Measurements from ENCODE around the gene NCK2. TPM values are rescaled to one million over a fixed set of nuclear protein-coding genes. Genes with fewer than 3 reads are reported as not detected.

NCK2 gene
- total and polyA plus RNA-seq, 2 experiments from 2014 or later, result 72.6 to 100 TPM

GRCh38 chr2:105924932-105925331 lies 180.2 kb downstream of the NCK2 start:
- no peak for TF ChIP-seq EZH2 (IDR thresholded peaks at IDR 0.05; ENCODE audit: borderline replicate concordance)
- TF ChIP-seq EZH2phosphoT487 (IDR thresholded peaks at IDR 0.05; ENCODE audit: low read depth, severe bottlenecking, unreplicated experiment), result no peak
- no peaks in the 10 kb centered on the region for H3K4me1 ChIP-seq (ENCODE audit: insufficient read depth)
- no peak overlapping the region for H3K27ac ChIP-seq
- H3K9me3 ChIP-seq (ENCODE audit: low read depth), result no peaks in the 10 kb centered on the region
- no peaks in the 10 kb centered on the region for H3K79me2 ChIP-seq
- H2AFZ ChIP-seq, result no peak overlapping the region
- no peaks in the 10 kb centered on the region for H3K36me3 ChIP-seq (replicated peaks; ENCODE audit: insufficient read depth, low read depth)
- DNase-seq (ENCODE audit: low spot score), result no peak
- H4K20me1 ChIP-seq (ENCODE audit: insufficient read depth, poor library complexity, severe bottlenecking), result no peaks in the 10 kb centered on the region
- no peak overlapping the region for H3K4me2 ChIP-seq
- H3K9me2 ChIP-seq (replicated peaks; ENCODE audit: insufficient read depth), result no peaks in the 10 kb centered on the region
- H3K27me3 ChIP-seq, result no peaks in the 10 kb centered on the region
- H3K4me3 ChIP-seq, result no peak overlapping the region
- WGBS (ENCODE audit: low lambda C conversion rate, missing lambda C conversion rate), result 83% methylated on average over 3 of the region's 3 CpGs

- DNase-seq (ENCODE audit: low spot score), result no peak
- Histone ChIP-seq H3K4me2 (no peak overlapping the region), H3K4me1 (ENCODE audit: insufficient read depth) (no peaks in the 10 kb centered on the region), H3K9me2 (replicated peaks; ENCODE audit: insufficient read depth) (no peaks in the 10 kb centered on the region), H3K9me3 (ENCODE audit: low read depth) (no peaks in the 10 kb centered on the region), H3K27me3 (no peaks in the 10 kb centered on the region), H2AFZ (no peak overlapping the region), H3K27ac (no peak overlapping the region), H3K79me2 (no peaks in the 10 kb centered on the region), H3K4me3 (no peak overlapping the region), H4K20me1 (ENCODE audit: insufficient read depth, poor library complexity, severe bottlenecking) (no peaks in the 10 kb centered on the region), H3K36me3 (replicated peaks; ENCODE audit: insufficient read depth, low read depth) (no peaks in the 10 kb centered on the region)
- no peak for TF ChIP-seq EZH2phosphoT487 (IDR thresholded peaks at IDR 0.05; ENCODE audit: low read depth, severe bottlenecking, unreplicated experiment)
- TF ChIP-seq EZH2 (IDR thresholded peaks at IDR 0.05; ENCODE audit: borderline replicate concordance), result no peak
- no peak for TF ChIP-seq CTCF (IDR thresholded peaks at IDR 0.05; ENCODE audit: poor library complexity)
- 71% methylated on average over 6 of the region's 6 CpGs for WGBS (ENCODE audit: low lambda C conversion rate, missing lambda C conversion rate)
These were observed 180.7 kb downstream of the NCK2 start for GRCh38 chr2:105925390-105925789.

GRCh38 chr2:105926960-105927678 lies 182.4 kb downstream of the NCK2 start:
- H3K27me3 ChIP-seq, result no peaks in the 10 kb centered on the region
- H3K4me3 ChIP-seq, result no peak overlapping the region
- no peak overlapping the region for H2AFZ ChIP-seq
- no peak overlapping the region for H3K27ac ChIP-seq
- H3K9me2 ChIP-seq (replicated peaks; ENCODE audit: insufficient read depth), result no peaks in the 10 kb centered on the region
- H3K9me3 ChIP-seq (ENCODE audit: low read depth), result no peaks in the 10 kb centered on the region
- no peak for TF ChIP-seq EZH2 (IDR thresholded peaks at IDR 0.05; ENCODE audit: borderline replicate concordance)
- TF ChIP-seq CTCF (IDR thresholded peaks at IDR 0.05; ENCODE audit: poor library complexity), result no peak
- no peak for TF ChIP-seq EZH2phosphoT487 (IDR thresholded peaks at IDR 0.05; ENCODE audit: low read depth, severe bottlenecking, unreplicated experiment)
- WGBS (ENCODE audit: low lambda C conversion rate, missing lambda C conversion rate), result 93% methylated on average over 3 of the region's 3 CpGs
- H3K4me1 ChIP-seq (ENCODE audit: insufficient read depth), result no peaks in the 10 kb centered on the region
- H4K20me1 ChIP-seq (ENCODE audit: insufficient read depth, poor library complexity, severe bottlenecking), result no peaks in the 10 kb centered on the region
- no peak overlapping the region for H3K4me2 ChIP-seq
- no peaks in the 10 kb centered on the region for H3K79me2 ChIP-seq
- H3K36me3 ChIP-seq (replicated peaks; ENCODE audit: insufficient read depth, low read depth), result no peaks in the 10 kb centered on the region
- DNase-seq (ENCODE audit: low spot score), result no peak

- Histone ChIP-seq H2AFZ (no peak overlapping the region), H3K9me3 (ENCODE audit: low read depth) (no peaks in the 10 kb centered on the region), H3K27me3 (no peaks in the 10 kb centered on the region), H3K9me2 (replicated peaks; ENCODE audit: insufficient read depth) (no peaks in the 10 kb centered on the region), H3K36me3 (replicated peaks; ENCODE audit: insufficient read depth, low read depth) (no peaks in the 10 kb centered on the region), H3K27ac (no peak overlapping the region), H3K79me2 (no peaks in the 10 kb centered on the region), H4K20me1 (ENCODE audit: insufficient read depth, poor library complexity, severe bottlenecking) (no peaks in the 10 kb centered on the region), H3K4me1 (ENCODE audit: insufficient read depth) (no peaks in the 10 kb centered on the region), H3K4me3 (no peak overlapping the region), H3K4me2 (no peak overlapping the region)
- DNase-seq (ENCODE audit: low spot score), result no peak
- no peak for TF ChIP-seq CTCF (IDR thresholded peaks at IDR 0.05; ENCODE audit: poor library complexity)
- TF ChIP-seq EZH2 (IDR thresholded peaks at IDR 0.05; ENCODE audit: borderline replicate concordance), result no peak
- 88% methylated on average over 4 of the region's 4 CpGs for WGBS (ENCODE audit: low lambda C conversion rate, missing lambda C conversion rate)
These were observed 183.4 kb downstream of the NCK2 start for GRCh38 chr2:105928086-105928485.
